NB4 (cell line): ENCODE data around the gene KNOP1.

Experiments
- CTCF ChIP-seq: IDR thresholded peaks from one replicate; pipeline ENCODE4 v1.5.1; 2012; ENCODE audit warnings: low read depth, low read length
- MAX ChIP-seq: IDR thresholded peaks from 2 replicates; pipeline ENCODE4 v1.6.1; 2011; ENCODE audit warnings: low read depth, low read length
- MYC ChIP-seq: IDR thresholded peaks from 2 replicates; pipeline ENCODE4 v1.6.1; 2011; ENCODE audit warnings: low read depth, low read length
- POLR2A ChIP-seq: IDR thresholded peaks from 2 replicates; pipeline ENCODE4 v1.6.1; 2011; ENCODE audit warnings: mild to moderate bottlenecking; ENCODE audit not compliant: insufficient read length; ENCODE audit errors: extremely low read depth

- TF ChIP-seq POLR2A (no peak), CTCF (no peak), MAX (no peak), MYC (no peak)
These were observed 43.5 kb downstream of the KNOP1 start for GRCh38 chr16:19674485-19674884.
